ENCODE data around the gene MAP4K2. TPM values are rescaled to one million over a fixed set of nuclear protein-coding genes. Genes with fewer than 3 reads are reported as not detected.

The MAP4K2 gene
- total RNA-seq, 1 experiment from 2014 or later, result 24.7 TPM

DNA sequence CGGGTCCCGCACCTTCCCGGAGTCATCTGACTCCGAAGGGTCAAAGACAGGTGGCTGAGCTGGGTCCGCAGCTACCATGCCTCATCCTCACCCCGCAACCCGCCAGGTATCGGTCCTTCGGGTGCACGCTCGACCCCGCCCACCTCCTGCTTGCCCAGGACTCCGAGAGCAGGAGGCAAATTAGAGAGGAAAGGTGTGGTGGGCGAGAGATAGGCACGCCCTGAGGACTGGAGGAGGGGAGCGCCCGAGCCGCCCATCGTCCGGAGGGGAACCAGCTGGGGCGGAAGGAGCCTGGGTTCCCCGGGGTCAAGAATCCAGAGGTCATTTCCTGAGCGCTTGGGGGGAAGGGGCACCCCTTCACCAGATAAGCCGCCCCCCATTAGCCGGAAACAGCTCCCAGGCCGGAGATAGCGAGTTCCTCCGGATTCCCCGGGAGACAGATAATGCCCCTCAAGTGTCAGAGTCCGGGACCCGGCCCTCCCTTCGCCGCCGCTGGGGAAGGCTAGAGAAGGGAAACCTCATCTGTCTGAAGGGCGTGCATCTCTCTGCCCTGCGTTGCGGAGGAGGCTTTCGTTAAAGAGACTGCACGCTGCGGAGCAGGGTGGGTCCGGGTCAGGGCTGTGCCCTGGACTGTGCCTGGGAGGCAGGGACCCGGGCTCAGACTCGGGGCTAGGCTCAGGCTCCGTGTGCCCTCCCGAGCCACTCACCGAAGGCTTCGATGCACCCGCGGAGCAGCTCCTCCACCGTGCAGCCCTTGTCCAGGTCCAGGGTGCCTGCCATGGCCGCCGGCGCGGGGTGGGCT lies 60.7 kb downstream of the MAP4K2 start:
- Histone ChIP-seq H3K9me3 (ENCODE audit: control insufficient read depth, low read depth, low read length) (no peaks in the 10 kb centered on the region), H3K18ac (ENCODE audit: insufficient read length, low read depth, low read length) (peak overlapping the region; percentile 40), H2BK12ac (ENCODE audit: insufficient read length, low read depth, low read length) (no peak overlapping the region), H3K4ac (ENCODE audit: low read depth, low read length) (no peak overlapping the region), H3K9ac (ENCODE audit: extremely low read depth, insufficient read length, low read length) (no peak overlapping the region), H2AK5ac (ENCODE audit: insufficient read length, low read length) (no peak overlapping the region), H4K8ac (replicated peaks; ENCODE audit: insufficient read length, low read depth, low read length) (no peak overlapping the region), H4K91ac (ENCODE audit: insufficient read length, low read depth, low read length) (no peak overlapping the region), H3K23ac (ENCODE audit: insufficient read length, low read depth, low read length) (no peak overlapping the region), H4K20me1 (ENCODE audit: control insufficient read depth, insufficient read depth, insufficient read length) (no peaks in the 10 kb centered on the region), H3K4me1 (ENCODE audit: insufficient read depth, low read length) (no peaks in the 10 kb centered on the region; the same call in 1 of the 2 replicates), H4K5ac (ENCODE audit: insufficient read length, low read depth, low read length) (no peak overlapping the region), H3K27me3 (ENCODE audit: insufficient read depth, low read length) (peaks cover 1% of the 10 kb centered on the region; the same call in 1 of the 2 replicates), H2BK20ac (ENCODE audit: low read depth, low read length, poor library complexity, severe bottlenecking) (no peak overlapping the region), H3T11ph (ENCODE audit: low read length) (no peak overlapping the region), H2BK5ac (ENCODE audit: insufficient read length, low read length) (no peak overlapping the region), H2AFZ (ENCODE audit: low read length) (no peak overlapping the region), H3K23me2 (ENCODE audit: insufficient read length, low read depth, low read length, poor library complexity, severe bottlenecking) (peaks cover 43% of the 10 kb centered on the region), H3K79me1 (ENCODE audit: insufficient read depth, low read depth, low read length, poor library complexity, severe bottlenecking) (no peaks in the 10 kb centered on the region), H3K56ac (ENCODE audit: insufficient read length, low read depth, low read length) (no peak overlapping the region), H2BK15ac (ENCODE audit: low read depth, low read length) (no peak overlapping the region), H3K4me2 (ENCODE audit: insufficient read depth, insufficient read length, low read length) (peak overlapping the region; percentile 68), H3K27ac (ENCODE audit: insufficient read length, low read depth, low read length) (no peak overlapping the region), H3K14ac (ENCODE audit: insufficient read depth, low read length) (peak overlapping the region; percentile 14; the same call in 1 of the 2 replicates), H2BK120ac (ENCODE audit: low read depth, low read length, poor library complexity, severe bottlenecking) (no peak overlapping the region), H3K79me2 (ENCODE audit: insufficient read depth, low read length) (no peaks in the 10 kb centered on the region)
- DNase-seq, result peak; percentile 56
- Mint-ChIP-seq H3K27ac (no peak overlapping the region), H3K36me3 (ENCODE audit: insufficient read depth in 1 of 3, low read depth in 3 of 3) (peaks cover 0 to 9% (median 0%) of the 10 kb centered on the region in 3 experiments; a peak in 2 of 7 replicates), H3K4me1 (peaks cover 42 to 43% of the 10 kb centered on the region in 2 experiments), H3K27me3 (ENCODE audit: low read depth) (peaks cover 54% of the 10 kb centered on the region), H3K4me3 (peak overlapping the region; percentile 56 to 80), H3K9me3 (no peaks in the 10 kb centered on the region)
- TF ChIP-seq, protein P1, sequence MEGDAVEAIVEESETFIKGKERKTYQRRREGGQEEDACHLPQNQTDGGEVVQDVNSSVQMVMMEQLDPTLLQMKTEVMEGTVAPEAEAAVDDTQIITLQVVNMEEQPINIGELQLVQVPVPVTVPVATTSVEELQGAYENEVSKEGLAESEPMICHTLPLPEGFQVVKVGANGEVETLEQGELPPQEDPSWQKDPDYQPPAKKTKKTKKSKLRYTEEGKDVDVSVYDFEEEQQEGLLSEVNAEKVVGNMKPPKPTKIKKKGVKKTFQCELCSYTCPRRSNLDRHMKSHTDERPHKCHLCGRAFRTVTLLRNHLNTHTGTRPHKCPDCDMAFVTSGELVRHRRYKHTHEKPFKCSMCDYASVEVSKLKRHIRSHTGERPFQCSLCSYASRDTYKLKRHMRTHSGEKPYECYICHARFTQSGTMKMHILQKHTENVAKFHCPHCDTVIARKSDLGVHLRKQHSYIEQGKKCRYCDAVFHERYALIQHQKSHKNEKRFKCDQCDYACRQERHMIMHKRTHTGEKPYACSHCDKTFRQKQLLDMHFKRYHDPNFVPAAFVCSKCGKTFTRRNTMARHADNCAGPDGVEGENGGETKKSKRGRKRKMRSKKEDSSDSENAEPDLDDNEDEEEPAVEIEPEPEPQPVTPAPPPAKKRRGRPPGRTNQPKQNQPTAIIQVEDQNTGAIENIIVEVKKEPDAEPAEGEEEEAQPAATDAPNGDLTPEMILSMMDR (conservative IDR thresholded peaks at IDR 0.05), result no peak
- WGBS (ENCODE audit: extremely low coverage, insufficient read length, low lambda C conversion rate), result no CpG with 5 or more reads among the region's 54 CpGs

Measured in H9 (cell line).